Frontal cortex (tissue), 4 donors: ENCODE measurements around the gene BNIPL. TPM values are rescaled to one million over a fixed set of nuclear protein-coding genes. Genes with fewer than 3 reads are reported as not detected.

ENCODE experiments used
- DNase-seq, 2 donors: peaks; one replicate each; pipeline ENCODE4 v3.0.0; 2012; ENCODE audit warnings: low spot score in 2 of 2
- FAIRE-seq: peaks from 2 replicates; lab custom pipeline; 2012; peaks lifted over from hg19 to GRCh38; lab: Jason Lieb, UNC
- total RNA-seq: library from RNA; depleted of rRNA; stranded (reverse); fragments of >200 nt; gene quantifications from one replicate; pipeline ENCODE4 v1.2.3, GENCODE V29; 2014
- donor health status: control.
- donor health status: control.
- donor health status: control.

Gene BNIPL
- total RNA-seq, 1 donor from 2014 or later, result under 0.01 TPM

- FAIRE-seq (no peak), DNase-seq (no peak)
Measured at GRCh38 chr1:151054971-151055547, 18.7 kb downstream of the BNIPL start.

- no peak for FAIRE-seq
- no peak for DNase-seq
Measured at GRCh38 chr1:151055581-151055980, 19.2 kb downstream of the BNIPL start.

GRCh38 chr1:151056149-151056548 is 19.8 kb downstream of the BNIPL start:
- DNase-seq, result no peak
- FAIRE-seq, result no peak

GRCh38 chr1:151058692-151059091 is 22.3 kb downstream of the BNIPL start:
- no peak for DNase-seq
- FAIRE-seq, result no peak

- FAIRE-seq (no peak), DNase-seq (peak; percentile 81 to 88)
Measured at GRCh38 chr1:151059109-151060006, 23.0 kb downstream of the BNIPL start, which contains the start of gene CDC42SE1. Gene CDC42SE1 (minus strand): TSS chr1:151059622. CDS start chr1:151055730, 3,892 bp downstream.

- DNase-seq (peak; percentile 57 to 65), FAIRE-seq (no peak)
Measured at GRCh38 chr1:151060007-151060656, 23.7 kb downstream of the BNIPL start, which contains the start of gene MLLT11. Gene MLLT11 (plus strand): TSS chr1:151060397. CDS start chr1:151067225, 6,828 bp downstream.

GRCh38 chr1:151060657-151061421 is 24.5 kb downstream of the BNIPL start:
- FAIRE-seq, result no peak
- no peak for DNase-seq

GRCh38 chr1:151061704-151062103 is 25.3 kb downstream of the BNIPL start:
- no peak for FAIRE-seq
- DNase-seq, result no peak

GRCh38 chr1:151062741-151063371 is 26.5 kb downstream of the BNIPL start:
- DNase-seq, result no peak
- FAIRE-seq, result no peak

GRCh38 chr1:151065089-151065645 is 28.8 kb downstream of the BNIPL start:
- DNase-seq (no peak), FAIRE-seq (no peak)

GRCh38 chr1:151067185-151067584 is 30.8 kb downstream of the BNIPL start:
- FAIRE-seq (no peak), DNase-seq (no peak)

GRCh38 chr1:151069103-151069486 is 32.7 kb downstream of the BNIPL start:
- FAIRE-seq, result no peak

GRCh38 chr1:151070474-151071276 is 34.3 kb downstream of the BNIPL start, which contains the start of gene GABPB2:
Gene GABPB2 (plus strand): TSS chr1:151070761. CDS start chr1:151088190, 17,429 bp downstream.
- FAIRE-seq (no peak), DNase-seq (peak; percentile 70 to 81)

More at GRCh38 chr1:151069103-151069486, 32.7 kb downstream of the BNIPL start:
- no peak for DNase-seq

- DNase-seq, result no peak
- FAIRE-seq, result no peak
Measured at GRCh38 chr1:151072224-151072623, 35.8 kb downstream of the BNIPL start.

- FAIRE-seq (no peak), DNase-seq (no peak)
Measured at GRCh38 chr1:151085953-151086559, 49.7 kb downstream of the BNIPL start.
